Measurements from ENCODE around the gene PALMD. TPM values are rescaled to one million over a fixed set of nuclear protein-coding genes. Genes with fewer than 3 reads are reported as not detected.

PALMD gene
- polyA plus RNA-seq, 2 of the 4 experiments (the other 2 are of a cell fraction), result 0.92 to 3.1 TPM

DNA sequence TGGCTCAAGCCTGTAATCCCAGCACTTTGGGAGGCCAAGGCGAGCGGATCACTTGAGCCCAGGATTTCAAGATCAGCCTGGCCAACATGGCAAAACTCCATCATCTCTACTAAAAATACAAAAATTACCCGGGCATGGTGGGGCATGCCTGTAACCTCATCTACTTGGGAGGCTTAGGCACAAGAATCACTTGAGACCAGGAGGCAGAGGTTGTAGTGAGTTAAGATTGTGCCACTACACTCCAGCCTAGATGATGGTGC is 12.0 kb downstream of the PALMD start:
- no peak overlapping the region for H3K4me2 ChIP-seq
- ATAC-seq, result no peak
- H3K4me3 ChIP-seq, result no peak overlapping the region
- ChIA-PET CTCF (no interaction called here), POLR2A (no interaction called here)
- WGBS (ENCODE audit: missing lambda C conversion rate), result 63% methylated on average over 3 of the region's 3 CpGs
- TF ChIP-seq, protein P1, sequence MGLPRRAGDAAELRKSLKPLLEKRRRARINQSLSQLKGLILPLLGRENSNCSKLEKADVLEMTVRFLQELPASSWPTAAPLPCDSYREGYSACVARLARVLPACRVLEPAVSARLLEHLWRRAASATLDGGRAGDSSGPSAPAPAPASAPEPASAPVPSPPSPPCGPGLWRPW (IDR thresholded peaks at IDR 0.05), result no peak
- TF ChIP-seq JUN (IDR thresholded peaks at IDR 0.05), result no peak
- no peak for TF ChIP-seq CHD4 (IDR thresholded peaks at IDR 0.05; ENCODE audit: borderline replicate concordance)
- no peak for TF ChIP-seq ZC3H11A (IDR thresholded peaks at IDR 0.05)
- TF ChIP-seq NPAS2 (CRISPR knock-in tag; IDR thresholded peaks at IDR 0.05; ENCODE audit: borderline replicate concordance), result no peak
- no peak for TF ChIP-seq EHF (CRISPR knock-in tag; IDR thresholded peaks at IDR 0.05)
- TF ChIP-seq HEYL (CRISPR knock-in tag; IDR thresholded peaks at IDR 0.05), result no peak
- TF ChIP-seq TP53 (CRISPR knock-in tag; IDR thresholded peaks at IDR 0.05), result no peak
- no peak for TF ChIP-seq CBX2 (IDR thresholded peaks at IDR 0.05; ENCODE audit: borderline replicate concordance, low read depth)
- TF ChIP-seq PHF8 (IDR thresholded peaks at IDR 0.05; ENCODE audit: borderline replicate concordance, low read depth), result no peak
- no peak for TF ChIP-seq FOXS1 (CRISPR knock-in tag; IDR thresholded peaks at IDR 0.05)
- no peak for TF ChIP-seq MAFK (IDR thresholded peaks at IDR 0.05; ENCODE audit: partially characterized antibody)
- no peak for TF ChIP-seq MAZ (IDR thresholded peaks at IDR 0.05; ENCODE audit: borderline replicate concordance, low read depth, low read length)
- TF ChIP-seq HOXB13 (CRISPR knock-in tag; IDR thresholded peaks at IDR 0.05; ENCODE audit: low read depth), result no peak
- TF ChIP-seq BHLHE40 (IDR thresholded peaks at IDR 0.05; ENCODE audit: low read depth, low read length), result no peak
- no peak for TF ChIP-seq USF2 (IDR thresholded peaks at IDR 0.05)
- no peaks in the 10 kb centered on the region for H3K9me3 ChIP-seq
- H3K4me1 ChIP-seq, result peaks cover 14% of the 10 kb centered on the region; the same call in 2 of the 3 replicates
- no peak overlapping the region for H3K27ac ChIP-seq
- FAIRE-seq, result no peak
- DNase-seq (ENCODE audit: low read depth in 1 of 2, low spot score in 1 of 2), result no peak

DNA sequence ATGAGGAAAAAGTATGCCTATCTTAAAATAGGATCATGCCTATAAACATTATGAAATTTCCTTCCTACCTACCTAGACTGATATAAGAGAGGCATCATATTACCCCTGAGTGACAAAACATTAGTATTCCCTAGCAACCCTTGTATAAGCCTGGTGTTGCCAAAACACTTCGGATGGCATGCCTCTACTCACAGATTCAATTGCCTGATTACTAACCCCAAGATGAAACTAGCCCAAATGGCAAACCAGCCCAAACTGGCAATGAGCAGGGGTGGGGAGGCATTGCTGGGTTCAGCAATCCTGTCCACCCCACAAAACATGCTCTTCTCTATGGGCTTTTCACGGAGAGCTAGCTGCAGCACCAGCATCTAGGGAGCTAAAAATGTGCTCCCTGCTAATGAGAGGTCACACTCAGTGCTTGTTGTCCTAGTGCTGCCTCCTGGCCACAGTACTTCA is 13.9 kb downstream of the PALMD start:
- Histone ChIP-seq H3K4me3 (no peak overlapping the region), H3K27ac (peak overlapping the region in 1 of 2 experiments; percentile 53; a peak in 4 of 6 replicates)

More for the DNA sequence above, 13.9 kb downstream of the PALMD start:
- peak; percentile 3 to 49 for DNase-seq (ENCODE audit: low read depth in 1 of 2, low spot score in 1 of 2)
- 0% methylated on average over 1 of the region's 2 CpGs for WGBS (ENCODE audit: missing lambda C conversion rate)
- ChIA-PET CTCF (interaction anchor here (1.1 kb wide), 1 partner anchor 14 kb away, joined by 3 read pairs; the partner anchor contains the start of gene PALMD), POLR2A (no interaction called here)
- Histone ChIP-seq H3K4me1 (peaks cover 14% of the 10 kb centered on the region; the same call in 2 of the 3 replicates), H3K4me2 (no peak overlapping the region), H3K9me3 (no peaks in the 10 kb centered on the region)
- peak; percentile 63 to 81 for ATAC-seq
- no peak for FAIRE-seq
- TF ChIP-seq NR3C1 (IDR thresholded peaks at IDR 0.05), result no peak
- no peak for TF ChIP-seq MAFK (IDR thresholded peaks at IDR 0.05; ENCODE audit: partially characterized antibody)
- TF ChIP-seq ZC3H11A (IDR thresholded peaks at IDR 0.05), result no peak
- TF ChIP-seq MAZ (IDR thresholded peaks at IDR 0.05; ENCODE audit: borderline replicate concordance, low read depth, low read length), result no peak
- no peak for TF ChIP-seq FOSL2 (IDR thresholded peaks at IDR 0.05)
- TF ChIP-seq FOSL2 (CRISPR knock-in tag; IDR thresholded peaks at IDR 0.05), result no peak
- TF ChIP-seq, protein P2, sequence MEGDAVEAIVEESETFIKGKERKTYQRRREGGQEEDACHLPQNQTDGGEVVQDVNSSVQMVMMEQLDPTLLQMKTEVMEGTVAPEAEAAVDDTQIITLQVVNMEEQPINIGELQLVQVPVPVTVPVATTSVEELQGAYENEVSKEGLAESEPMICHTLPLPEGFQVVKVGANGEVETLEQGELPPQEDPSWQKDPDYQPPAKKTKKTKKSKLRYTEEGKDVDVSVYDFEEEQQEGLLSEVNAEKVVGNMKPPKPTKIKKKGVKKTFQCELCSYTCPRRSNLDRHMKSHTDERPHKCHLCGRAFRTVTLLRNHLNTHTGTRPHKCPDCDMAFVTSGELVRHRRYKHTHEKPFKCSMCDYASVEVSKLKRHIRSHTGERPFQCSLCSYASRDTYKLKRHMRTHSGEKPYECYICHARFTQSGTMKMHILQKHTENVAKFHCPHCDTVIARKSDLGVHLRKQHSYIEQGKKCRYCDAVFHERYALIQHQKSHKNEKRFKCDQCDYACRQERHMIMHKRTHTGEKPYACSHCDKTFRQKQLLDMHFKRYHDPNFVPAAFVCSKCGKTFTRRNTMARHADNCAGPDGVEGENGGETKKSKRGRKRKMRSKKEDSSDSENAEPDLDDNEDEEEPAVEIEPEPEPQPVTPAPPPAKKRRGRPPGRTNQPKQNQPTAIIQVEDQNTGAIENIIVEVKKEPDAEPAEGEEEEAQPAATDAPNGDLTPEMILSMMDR (IDR thresholded peaks at IDR 0.05), result no peak
- TF ChIP-seq KDM1A (IDR thresholded peaks at IDR 0.05; ENCODE audit: low read depth), result no peak
- no peak for TF ChIP-seq USF2 (IDR thresholded peaks at IDR 0.05)
- TF ChIP-seq, protein P3, sequence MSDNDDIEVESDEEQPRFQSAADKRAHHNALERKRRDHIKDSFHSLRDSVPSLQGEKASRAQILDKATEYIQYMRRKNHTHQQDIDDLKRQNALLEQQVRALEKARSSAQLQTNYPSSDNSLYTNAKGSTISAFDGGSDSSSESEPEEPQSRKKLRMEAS (IDR thresholded peaks at IDR 0.05), result no peak

Data from A549 (cell line).